NCI-H2227 (cell line): Measurements from ENCODE around the gene BCAS2.
A peak's percentile ranks its signal among the peaks of the same experiment; 100 is the strongest.
"Not testable (repeated sequence)": the region's sequence is repeated elsewhere in the genome, so short reads cannot be mapped to it uniquely, and the experiment has no call there.

Experiments used
- DNase-seq: peaks from one replicate; lab custom pipeline; 2025; ENCODE audit not compliant: unreplicated experiment; lab: John Stamatoyannopoulos, UW

BCAS2 gene

DNA sequence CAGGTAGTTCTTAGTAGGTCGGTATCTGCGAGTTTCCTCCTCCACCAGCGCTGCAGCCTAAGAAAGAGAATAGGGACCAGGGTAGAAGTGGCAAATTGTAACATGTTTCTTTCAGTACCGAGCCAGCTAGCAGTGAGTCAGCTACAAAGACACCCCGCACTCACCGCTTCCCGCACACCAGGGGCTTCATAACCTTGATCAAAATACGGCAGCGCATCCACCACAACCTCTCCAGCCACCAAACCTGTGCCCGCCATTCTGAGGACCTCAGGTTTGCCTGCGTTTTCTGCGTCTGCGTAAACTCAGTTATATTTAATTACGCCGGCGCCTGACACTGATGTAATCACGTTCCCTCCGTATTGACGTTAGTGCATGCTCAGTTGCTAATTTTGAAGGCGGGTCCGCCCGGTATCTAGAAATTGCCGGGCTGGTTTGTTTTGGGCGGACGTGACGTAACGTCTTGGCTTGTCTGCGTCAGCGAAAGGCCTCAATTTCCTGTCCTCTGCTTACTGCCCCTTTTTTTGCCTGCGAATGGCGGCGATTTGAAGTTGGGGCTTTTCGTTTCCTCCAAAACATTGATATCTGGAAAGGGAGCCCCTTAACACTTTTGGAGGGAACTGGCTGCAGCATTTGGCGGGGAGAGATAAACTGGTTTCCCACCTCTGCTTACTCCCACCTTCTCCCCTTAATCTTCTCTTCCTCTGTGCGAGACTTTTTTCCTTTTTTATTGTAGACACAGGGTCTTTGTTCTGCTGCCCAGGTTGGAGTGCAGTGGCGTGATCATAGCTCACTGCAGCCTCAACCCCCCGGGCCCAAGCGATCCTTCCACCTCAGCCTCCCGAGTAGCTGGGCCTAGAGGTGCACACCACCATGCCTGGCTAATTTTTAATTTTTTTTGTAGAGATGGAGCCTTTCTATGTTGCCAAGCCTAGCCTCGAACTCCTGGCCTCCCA, at the start of gene BCAS2:
BCAS2 (minus strand) TSS at position 281 of the 953 bp plus-strand sequence; CDS start at position 257, 24 bp downstream.
- peak; percentile 99 for DNase-seq

DNA sequence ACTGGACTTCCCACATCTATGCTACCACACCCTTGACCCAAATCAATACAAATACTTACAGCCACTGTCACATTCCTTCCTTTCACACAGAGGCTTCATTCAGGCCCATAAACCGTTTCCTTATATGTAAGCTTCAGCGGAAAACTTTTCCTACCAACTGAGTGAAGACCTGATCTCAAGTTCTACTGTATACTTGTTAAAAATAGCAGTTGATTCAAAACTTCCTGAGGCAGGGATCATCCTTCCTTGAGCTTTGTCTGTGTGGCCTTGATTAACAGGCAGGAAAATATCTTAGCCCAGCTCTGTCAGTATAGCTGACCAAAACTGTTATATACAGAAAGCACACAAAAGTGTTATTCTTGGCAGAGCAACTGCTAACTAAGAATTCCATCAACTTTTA, 45.7 kb upstream of the BCAS2 start:
- no peak for DNase-seq

GRCh38 chr1:114623364-114623763, 41.9 kb upstream of the BCAS2 start:
- no peak for DNase-seq

DNA sequence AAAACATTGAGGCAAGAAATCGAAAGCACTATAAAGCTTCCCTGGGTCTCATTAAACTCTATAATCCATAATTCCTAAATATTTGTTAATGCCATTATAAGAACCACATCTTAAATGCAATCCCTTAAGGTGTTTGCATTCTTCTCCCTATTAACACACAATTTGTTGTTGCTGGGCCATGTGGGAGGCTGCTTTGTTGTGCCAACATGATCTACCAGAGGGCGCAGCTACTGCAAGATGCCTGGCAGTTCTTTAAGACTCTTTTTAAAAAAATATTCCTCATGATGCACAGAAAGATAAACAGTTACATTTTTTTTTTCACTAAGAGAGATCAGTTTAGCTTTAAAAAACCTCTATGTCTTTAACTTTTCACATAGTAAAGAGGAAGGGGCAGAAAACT, 39.0 kb upstream of the BCAS2 start:
- DNase-seq, result no peak

DNA sequence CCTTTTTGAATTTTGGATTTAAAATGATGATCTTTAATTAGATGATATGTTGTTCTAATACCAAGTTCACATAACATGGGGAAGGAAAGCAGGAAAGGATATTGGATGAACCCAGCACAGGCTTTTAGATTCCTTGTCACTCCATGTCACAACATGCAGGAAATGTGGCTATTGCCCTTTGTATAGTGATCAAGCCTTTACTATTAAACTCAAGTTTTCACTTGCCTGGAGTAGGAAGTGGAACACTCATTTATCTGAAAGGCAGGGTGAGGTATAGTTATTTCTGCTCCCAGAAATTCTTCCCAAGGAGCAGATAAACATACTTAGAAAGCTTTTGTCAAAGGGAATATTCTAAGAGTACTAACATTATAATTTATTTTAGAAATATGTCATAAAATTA, 37.2 kb upstream of the BCAS2 start:
- DNase-seq, result no peak

- DNase-seq, result no peak
These were observed 29.3 kb upstream of the BCAS2 start for GRCh38 chr1:114610546-114611245.

DNA sequence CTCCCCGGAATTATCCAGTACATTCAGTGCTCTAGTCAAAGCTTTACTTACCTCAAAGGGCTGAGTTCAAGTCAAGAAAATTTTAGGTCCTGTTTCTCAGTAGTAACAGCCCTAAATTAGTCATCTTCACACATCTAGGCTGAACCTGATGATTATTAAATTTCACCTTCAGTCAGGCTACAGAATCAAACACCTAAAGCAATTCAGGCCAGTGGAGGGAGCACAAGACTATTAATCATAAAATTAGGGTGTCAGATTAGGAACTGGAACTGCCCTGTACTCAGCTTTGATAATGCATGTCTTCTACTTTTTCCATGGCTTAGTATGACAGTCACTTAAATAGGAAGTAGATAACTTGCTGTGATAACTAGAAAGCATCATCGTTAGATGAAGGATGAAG, 28.4 kb upstream of the BCAS2 start:
- no peak for DNase-seq

DNA sequence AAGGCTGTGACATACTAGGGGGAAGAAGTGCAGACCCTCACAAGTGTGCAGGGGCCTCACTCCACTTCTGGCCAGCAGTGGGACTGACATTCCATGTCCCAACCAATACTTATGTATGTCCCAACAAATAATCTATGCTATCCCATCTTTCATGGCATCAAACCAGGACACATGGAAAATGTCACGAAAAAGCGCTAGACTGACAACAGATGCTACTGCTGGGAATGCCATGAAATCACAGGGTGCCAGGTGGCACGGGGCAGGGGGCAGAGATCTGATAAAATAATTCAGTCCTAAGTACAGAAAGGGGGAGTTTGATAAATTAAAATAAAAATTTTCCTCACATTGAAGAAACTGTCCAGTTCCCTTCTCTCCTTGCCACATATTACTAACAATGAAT, 27.6 kb upstream of the BCAS2 start:
- no peak for DNase-seq

- DNase-seq, result no peak
These were observed 25.8 kb upstream of the BCAS2 start for GRCh38 chr1:114607223-114607622.

- DNase-seq, result no peak
These were observed 16.5 kb upstream of the BCAS2 start for GRCh38 chr1:114597949-114598348.

- no peak for DNase-seq
These were observed 14.2 kb upstream of the BCAS2 start for GRCh38 chr1:114595602-114596001.

GRCh38 chr1:114594046-114594445, 12.6 kb upstream of the BCAS2 start:
- DNase-seq, result no peak

GRCh38 chr1:114589122-114589521, 7.7 kb upstream of the BCAS2 start:
- no peak for DNase-seq

GRCh38 chr1:114588196-114588689, 6.8 kb upstream of the BCAS2 start:
- DNase-seq, result no peak

- no peak for DNase-seq
These were observed 6.0 kb upstream of the BCAS2 start for GRCh38 chr1:114587203-114587991.

DNA sequence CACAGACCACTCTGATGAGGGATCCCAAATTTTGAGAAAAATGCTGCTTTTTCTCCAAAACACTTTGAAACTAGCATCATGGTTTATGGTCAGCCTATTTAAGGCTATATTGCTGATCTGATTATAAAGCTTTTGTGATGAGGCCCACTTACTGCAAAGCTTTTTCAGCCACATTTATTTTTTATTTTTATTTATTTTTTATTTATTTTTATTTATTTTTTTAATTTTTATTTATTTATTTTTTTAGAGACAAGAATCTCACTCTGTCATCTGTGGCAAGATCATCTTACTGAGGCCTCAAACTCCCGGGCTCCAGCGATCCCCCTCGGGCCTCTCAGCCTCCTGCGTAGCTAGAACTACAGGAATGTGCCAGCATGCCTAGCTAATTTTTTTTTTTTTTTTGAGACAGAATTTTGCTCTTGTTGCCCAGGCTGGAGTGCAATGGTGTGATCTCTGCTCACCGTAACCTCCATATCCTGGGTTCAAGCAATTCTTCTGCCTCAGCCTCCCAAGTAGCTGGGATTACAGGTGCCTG, 5.2 kb upstream of the BCAS2 start:
- no peak for DNase-seq

GRCh38 chr1:114585231-114585630, 3.8 kb upstream of the BCAS2 start:
- DNase-seq, result no peak

DNA sequence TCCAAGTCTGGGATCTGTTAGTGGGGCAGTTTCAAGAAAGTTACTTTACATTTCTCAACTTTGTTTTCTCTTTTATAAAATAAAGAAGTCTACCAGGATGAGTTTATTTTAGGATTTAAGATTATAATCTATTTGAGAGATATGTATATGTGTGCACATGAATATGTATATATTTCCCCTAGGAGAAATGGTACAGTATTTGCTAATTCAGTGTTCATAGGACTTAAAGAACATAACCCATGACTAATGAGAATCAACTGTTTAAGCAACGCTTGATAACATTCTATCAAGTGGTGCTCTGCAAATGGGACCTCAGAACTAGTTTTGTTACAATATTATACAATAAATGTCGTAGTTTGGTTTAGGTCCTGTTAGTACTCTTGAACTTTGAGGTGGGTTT, 7.0 kb downstream of the BCAS2 start:
- no peak for DNase-seq

GRCh38 chr1:114564141-114564540, 17.3 kb downstream of the BCAS2 start:
- no peak for DNase-seq

DNA sequence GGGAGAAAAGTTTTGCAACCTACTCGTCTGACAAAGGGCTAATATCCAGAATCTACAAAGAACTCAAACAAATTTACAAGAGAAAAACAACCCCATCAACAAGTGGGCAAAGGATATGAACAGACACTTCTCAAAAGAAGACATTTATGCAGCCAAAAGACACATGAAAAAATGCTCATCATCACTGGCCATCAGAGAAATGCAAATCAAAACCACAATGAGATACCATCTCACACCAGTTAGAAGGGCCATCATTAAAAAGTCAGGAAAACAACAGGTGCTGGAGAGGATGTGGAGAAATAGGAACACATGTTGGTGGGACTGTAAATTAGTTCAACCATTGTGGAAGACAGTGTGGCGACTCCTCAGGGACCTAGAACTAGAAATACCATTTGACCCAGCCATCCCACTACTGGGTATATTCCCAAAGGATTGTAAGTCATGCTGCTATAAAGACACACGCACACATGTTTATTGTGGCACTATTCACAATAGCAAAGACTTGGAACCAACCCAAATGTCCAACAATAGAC, 18.4 kb downstream of the BCAS2 start:
- DNase-seq, result not testable (repeated sequence)

DNA sequence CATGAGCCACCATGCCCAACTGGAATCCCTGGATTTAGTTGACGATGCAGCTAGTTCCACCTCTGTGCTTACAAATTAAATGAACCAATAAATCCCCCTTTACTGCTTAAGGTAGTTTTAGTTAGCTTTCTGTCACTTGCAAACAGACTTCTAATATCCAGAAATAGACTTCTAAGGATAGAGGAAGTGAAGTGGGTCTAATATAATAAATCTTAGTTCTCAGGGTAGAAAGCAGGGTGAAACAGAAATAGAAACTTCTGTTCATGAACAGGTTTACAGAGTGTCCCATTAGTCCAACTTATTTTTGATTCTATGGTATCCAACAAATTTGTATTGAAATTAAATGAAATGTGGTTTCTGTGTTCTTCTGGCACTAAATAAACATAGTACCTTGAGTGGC, 20.1 kb downstream of the BCAS2 start:
- no peak for DNase-seq
